Measurements from ENCODE around the gene BLTP3A. TPM values are rescaled to one million over a fixed set of nuclear protein-coding genes. Genes with fewer than 3 reads are reported as not detected.
A peak's percentile ranks its signal among the peaks of the same experiment; 100 is the strongest.
"Not testable (repeated sequence)": the region's sequence is repeated elsewhere in the genome, so short reads cannot be mapped to it uniquely, and the experiment has no call there.

Gene BLTP3A
- total and polyA plus RNA-seq, 2 experiments from 2014 or later, result 6.4 to 20.6 TPM

GRCh38 chr6:34810017-34810882, 18.4 kb downstream of the BLTP3A start:
- Histone ChIP-seq H3K9me3 (ENCODE audit: low read depth) (no peaks in the 10 kb centered on the region), H3K4me1 (ENCODE audit: low read depth) (peaks cover 8% of the 10 kb centered on the region), H3K27ac (no peak overlapping the region), H3K27me3 (no peaks in the 10 kb centered on the region), H3K36me3 (no peaks in the 10 kb centered on the region), H3K4me3 (no peak overlapping the region)
- no peak for TF ChIP-seq CTCF (IDR thresholded peaks at IDR 0.05; ENCODE audit: low read depth, low read length)
- no peak for DNase-seq (ENCODE audit: low read depth in 1 of 2, low spot score in 1 of 2)

GRCh38 chr6:34810936-34811632, 19.2 kb downstream of the BLTP3A start:
- H3K36me3 ChIP-seq, result no peaks in the 10 kb centered on the region
- no peak for DNase-seq (ENCODE audit: low read depth in 1 of 2, low spot score in 1 of 2)
- no peak overlapping the region for H3K27ac ChIP-seq
- H3K4me3 ChIP-seq, result no peak overlapping the region
- no peak for TF ChIP-seq CTCF (IDR thresholded peaks at IDR 0.05; ENCODE audit: low read depth, low read length)
- H3K9me3 ChIP-seq (ENCODE audit: low read depth), result no peaks in the 10 kb centered on the region
- H3K4me1 ChIP-seq (ENCODE audit: low read depth), result peaks cover 8% of the 10 kb centered on the region
- no peaks in the 10 kb centered on the region for H3K27me3 ChIP-seq

- Histone ChIP-seq H3K27me3 (no peaks in the 10 kb centered on the region), H3K4me3 (no peak overlapping the region), H3K27ac (no peak overlapping the region), H3K36me3 (no peaks in the 10 kb centered on the region), H3K4me1 (ENCODE audit: low read depth) (peaks cover 16% of the 10 kb centered on the region), H3K9me3 (ENCODE audit: low read depth) (no peaks in the 10 kb centered on the region)
- TF ChIP-seq CTCF (IDR thresholded peaks at IDR 0.05; ENCODE audit: low read depth, low read length), result no peak
- DNase-seq (ENCODE audit: low read depth in 1 of 2, low spot score in 1 of 2), result no peak
Measured at GRCh38 chr6:34813028-34813713, 21.3 kb downstream of the BLTP3A start.

GRCh38 chr6:34816635-34817301, 24.9 kb downstream of the BLTP3A start:
- no peak for DNase-seq (ENCODE audit: low read depth in 1 of 2, low spot score in 1 of 2)
- H3K4me1 ChIP-seq (ENCODE audit: low read depth), result peaks cover 27% of the 10 kb centered on the region
- H3K9me3 ChIP-seq (ENCODE audit: low read depth), result no peaks in the 10 kb centered on the region
- peak overlapping the region; percentile 77 for H3K27ac ChIP-seq
- no peak overlapping the region for H3K4me3 ChIP-seq
- peaks cover 4% of the 10 kb centered on the region for H3K36me3 ChIP-seq
- no peak for TF ChIP-seq CTCF (IDR thresholded peaks at IDR 0.05; ENCODE audit: low read depth, low read length)
- H3K27me3 ChIP-seq, result no peaks in the 10 kb centered on the region

GRCh38 chr6:34817446-34817845, 25.6 kb downstream of the BLTP3A start:
- TF ChIP-seq CTCF (IDR thresholded peaks at IDR 0.05; ENCODE audit: low read depth, low read length), result no peak
- no peak overlapping the region for H3K4me3 ChIP-seq
- no peak for DNase-seq (ENCODE audit: low read depth in 1 of 2, low spot score in 1 of 2)
- H3K9me3 ChIP-seq (ENCODE audit: low read depth), result no peaks in the 10 kb centered on the region
- peak overlapping the region; percentile 77 for H3K27ac ChIP-seq
- no peaks in the 10 kb centered on the region for H3K27me3 ChIP-seq
- H3K4me1 ChIP-seq (ENCODE audit: low read depth), result peaks cover 27% of the 10 kb centered on the region
- peaks cover 5% of the 10 kb centered on the region for H3K36me3 ChIP-seq

- not testable (repeated sequence) for H3K27me3 ChIP-seq; H3K9me3 ChIP-seq (ENCODE audit: low read depth); DNase-seq (ENCODE audit: low read depth in 1 of 2, low spot score in 1 of 2); H3K4me3 ChIP-seq
- peaks cover 15% of the 10 kb centered on the region for H3K36me3 ChIP-seq
- peak overlapping the region; percentile 42 for H3K27ac ChIP-seq
- H3K4me1 ChIP-seq (ENCODE audit: low read depth), result peaks cover 27% of the 10 kb centered on the region
Measured at GRCh38 chr6:34818872-34819570, 27.1 kb downstream of the BLTP3A start.
